ENCODE measurements around the gene AP1S3. TPM values are rescaled to one million over a fixed set of nuclear protein-coding genes. Genes with fewer than 3 reads are reported as not detected.

AP1S3 gene
- polyA plus RNA-seq, 2 donors = 2.2 to 5.7 TPM

- Histone ChIP-seq H3K27me3 (ENCODE audit: control insufficient read depth in 1 of 2, insufficient read depth in 2 of 2, low read length in 2 of 2) (no peaks in the 10 kb centered on the region), H3K36me3 (ENCODE audit: control insufficient read depth in 2 of 2, insufficient read depth in 2 of 2, low read length in 1 of 2) (no peaks in the 10 kb centered on the region), H3K27ac (ENCODE audit: low read depth in 2 of 2, low read length in 1 of 2) (peak overlapping the region; percentile 37 to 40), H3K4me3 (ENCODE audit: low read depth in 1 of 2, low read length in 2 of 2) (no peak overlapping the region), H3K9me3 (ENCODE audit: control insufficient read depth in 2 of 2, insufficient read depth in 1 of 2, low read depth in 1 of 2, low read length in 1 of 2) (no peaks in the 10 kb centered on the region), H3K4me1 (ENCODE audit: control insufficient read depth in 2 of 2, insufficient read depth in 2 of 2, low read length in 1 of 2) (no peaks in the 10 kb centered on the region)
- 16 to 23% methylated on average over 5 of the region's 5 CpGs for WGBS, 2 donors
Observed at GRCh38 chr2:223725494-223725893, 111.9 kb downstream of the AP1S3 start.

- no peaks in the 10 kb centered on the region for H3K36me3 ChIP-seq (ENCODE audit: control insufficient read depth in 2 of 2, insufficient read depth in 2 of 2, low read length in 1 of 2)
- no peak overlapping the region for H3K4me3 ChIP-seq (ENCODE audit: low read depth in 1 of 2, low read length in 2 of 2)
- 84 to 94% methylated on average over 4 of the region's 4 CpGs for WGBS, 2 donors
- no peak overlapping the region for H3K27ac ChIP-seq (ENCODE audit: low read depth in 2 of 2, low read length in 1 of 2)
- H3K27me3 ChIP-seq (ENCODE audit: control insufficient read depth in 1 of 2, insufficient read depth in 2 of 2, low read length in 2 of 2) = no peaks in the 10 kb centered on the region
- H3K9me3 ChIP-seq (ENCODE audit: control insufficient read depth in 2 of 2, insufficient read depth in 1 of 2, low read depth in 1 of 2, low read length in 1 of 2) = no peaks in the 10 kb centered on the region
- H3K4me1 ChIP-seq (ENCODE audit: control insufficient read depth in 2 of 2, insufficient read depth in 2 of 2, low read length in 1 of 2) = no peaks in the 10 kb centered on the region
Observed at GRCh38 chr2:223724861-223725260, 112.5 kb downstream of the AP1S3 start.

DNA sequence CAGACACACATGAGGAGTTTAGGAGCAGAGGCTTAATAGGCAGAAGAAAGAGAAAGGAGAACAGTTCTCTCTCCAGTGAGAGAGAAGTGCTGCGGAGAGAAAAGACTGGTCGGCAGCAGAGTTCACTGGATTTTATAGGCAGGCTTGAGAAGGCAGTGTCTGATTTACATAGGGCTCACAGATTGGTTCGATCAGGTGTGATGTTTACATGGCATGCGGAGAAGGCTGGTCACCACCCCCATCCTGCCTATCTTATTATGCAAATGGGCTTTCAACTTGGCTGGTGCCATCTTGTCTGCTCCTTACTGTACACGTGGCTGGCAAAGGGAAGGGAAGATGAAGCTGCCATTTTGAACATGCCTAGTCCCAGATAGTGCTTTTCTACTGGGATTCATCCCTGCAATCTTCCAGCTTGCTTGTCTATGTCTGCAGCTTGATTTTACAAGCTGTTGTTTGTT lies 113.4 kb downstream of the AP1S3 start:
- Histone ChIP-seq H3K9me3 (ENCODE audit: control insufficient read depth in 2 of 2, insufficient read depth in 1 of 2, low read depth in 1 of 2, low read length in 1 of 2) (no peaks in the 10 kb centered on the region), H3K36me3 (ENCODE audit: control insufficient read depth in 2 of 2, insufficient read depth in 2 of 2, low read length in 1 of 2) (no peaks in the 10 kb centered on the region), H3K27me3 (ENCODE audit: control insufficient read depth in 1 of 2, insufficient read depth in 2 of 2, low read length in 2 of 2) (no peaks in the 10 kb centered on the region), H3K4me1 (ENCODE audit: control insufficient read depth in 2 of 2, insufficient read depth in 2 of 2, low read length in 1 of 2) (no peaks in the 10 kb centered on the region), H3K4me3 (ENCODE audit: low read depth in 1 of 2, low read length in 2 of 2) (no peak overlapping the region), H3K27ac (ENCODE audit: low read depth in 2 of 2, low read length in 1 of 2) (no peak overlapping the region)
- WGBS, 2 donors = 79 to 89% methylated on average over 5 of the region's 5 CpGs

DNA sequence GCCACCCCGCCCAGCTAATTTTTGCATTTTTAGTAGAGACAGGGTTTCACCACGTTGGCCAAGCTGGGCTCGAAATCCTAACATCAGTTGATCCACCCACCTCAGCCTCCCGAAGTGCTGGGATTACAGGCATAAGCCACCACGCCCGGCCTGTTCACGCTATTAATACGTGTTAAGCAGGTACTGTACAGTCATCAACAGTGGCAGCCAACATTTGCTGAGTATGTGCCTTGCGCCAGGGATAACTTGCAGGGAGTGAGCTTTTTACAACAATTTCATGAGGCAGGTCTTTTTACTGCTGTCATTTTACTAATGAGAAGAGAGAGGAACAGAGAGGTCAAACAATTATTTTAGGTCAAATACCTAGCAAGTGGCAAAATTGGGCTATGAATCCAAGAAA lies 115.2 kb downstream of the AP1S3 start:
- H3K4me3 ChIP-seq (ENCODE audit: low read depth in 1 of 2, low read length in 2 of 2) = no peak overlapping the region
- no peaks in the 10 kb centered on the region for H3K9me3 ChIP-seq (ENCODE audit: control insufficient read depth in 2 of 2, insufficient read depth in 1 of 2, low read depth in 1 of 2, low read length in 1 of 2)
- H3K27me3 ChIP-seq (ENCODE audit: control insufficient read depth in 1 of 2, insufficient read depth in 2 of 2, low read length in 2 of 2) = no peaks in the 10 kb centered on the region
- peak overlapping the region; percentile 4 to 42 for H3K27ac ChIP-seq (ENCODE audit: low read depth in 2 of 2, low read length in 1 of 2)
- H3K36me3 ChIP-seq (ENCODE audit: control insufficient read depth in 2 of 2, insufficient read depth in 2 of 2, low read length in 1 of 2) = no peaks in the 10 kb centered on the region
- H3K4me1 ChIP-seq (ENCODE audit: control insufficient read depth in 2 of 2, insufficient read depth in 2 of 2, low read length in 1 of 2) = no peaks in the 10 kb centered on the region
- WGBS, 2 donors = 59 to 67% methylated on average over 9 of the region's 9 CpGs

DNA sequence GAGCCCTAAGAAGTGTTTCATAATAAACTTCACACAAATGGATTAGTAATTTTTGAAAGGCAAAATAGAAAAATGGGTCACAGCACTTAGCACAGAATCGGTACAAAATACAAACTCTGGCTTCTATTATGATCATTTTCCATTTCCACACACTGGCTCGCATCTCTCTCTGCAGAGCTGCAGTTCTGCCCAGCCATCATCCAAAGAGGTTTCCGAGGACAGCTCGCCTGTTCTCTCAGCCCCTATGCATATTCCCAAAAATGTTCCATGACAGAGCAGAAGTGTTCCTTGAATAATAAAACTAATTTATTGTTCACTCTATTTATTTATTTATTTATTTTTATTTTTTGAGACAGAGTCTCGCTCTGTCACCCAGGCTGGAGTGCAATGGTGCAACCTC lies 115.6 kb downstream of the AP1S3 start:
- no peak overlapping the region for H3K27ac ChIP-seq (ENCODE audit: low read depth in 2 of 2, low read length in 1 of 2)
- 94% methylated on average over 5 of the region's 5 CpGs for WGBS, 2 donors
- no peaks in the 10 kb centered on the region for H3K4me1 ChIP-seq (ENCODE audit: control insufficient read depth in 2 of 2, insufficient read depth in 2 of 2, low read length in 1 of 2)
- H3K9me3 ChIP-seq (ENCODE audit: control insufficient read depth in 2 of 2, insufficient read depth in 1 of 2, low read depth in 1 of 2, low read length in 1 of 2) = peaks cover 0 to 1% of the 10 kb centered on the region in 2 donors
- no peaks in the 10 kb centered on the region for H3K27me3 ChIP-seq (ENCODE audit: control insufficient read depth in 1 of 2, insufficient read depth in 2 of 2, low read length in 2 of 2)
- no peak overlapping the region for H3K4me3 ChIP-seq (ENCODE audit: low read depth in 1 of 2, low read length in 2 of 2)
- no peaks in the 10 kb centered on the region for H3K36me3 ChIP-seq (ENCODE audit: control insufficient read depth in 2 of 2, insufficient read depth in 2 of 2, low read length in 1 of 2)

GRCh38 chr2:223720367-223720766 lies 117.0 kb downstream of the AP1S3 start:
- Histone ChIP-seq H3K4me1 (ENCODE audit: control insufficient read depth in 2 of 2, insufficient read depth in 2 of 2, low read length in 1 of 2) (no peaks in the 10 kb centered on the region), H3K27me3 (ENCODE audit: control insufficient read depth in 1 of 2, insufficient read depth in 2 of 2, low read length in 2 of 2) (no peaks in the 10 kb centered on the region), H3K36me3 (ENCODE audit: control insufficient read depth in 2 of 2, insufficient read depth in 2 of 2, low read length in 1 of 2) (no peaks in the 10 kb centered on the region), H3K9me3 (ENCODE audit: control insufficient read depth in 2 of 2, insufficient read depth in 1 of 2, low read depth in 1 of 2, low read length in 1 of 2) (peaks cover 0 to 3% of the 10 kb centered on the region in 2 donors), H3K4me3 (ENCODE audit: low read depth in 1 of 2, low read length in 2 of 2) (no peak overlapping the region), H3K27ac (ENCODE audit: low read depth in 2 of 2, low read length in 1 of 2) (no peak overlapping the region)
- WGBS, 2 donors = 66 to 67% methylated on average over 1 of the region's 1 CpG

- no peaks in the 10 kb centered on the region for H3K36me3 ChIP-seq (ENCODE audit: control insufficient read depth in 2 of 2, insufficient read depth in 2 of 2, low read length in 1 of 2)
- H3K4me1 ChIP-seq (ENCODE audit: control insufficient read depth in 2 of 2, insufficient read depth in 2 of 2, low read length in 1 of 2) = no peaks in the 10 kb centered on the region
- H3K9me3 ChIP-seq (ENCODE audit: control insufficient read depth in 2 of 2, insufficient read depth in 1 of 2, low read depth in 1 of 2, low read length in 1 of 2) = peaks cover 0 to 3% of the 10 kb centered on the region in 2 donors
- H3K27ac ChIP-seq (ENCODE audit: low read depth in 2 of 2, low read length in 1 of 2) = no peak overlapping the region
- H3K27me3 ChIP-seq (ENCODE audit: control insufficient read depth in 1 of 2, insufficient read depth in 2 of 2, low read length in 2 of 2) = no peaks in the 10 kb centered on the region
- H3K4me3 ChIP-seq (ENCODE audit: low read depth in 1 of 2, low read length in 2 of 2) = no peak overlapping the region
Observed at GRCh38 chr2:223712642-223713041, 124.7 kb downstream of the AP1S3 start.

DNA sequence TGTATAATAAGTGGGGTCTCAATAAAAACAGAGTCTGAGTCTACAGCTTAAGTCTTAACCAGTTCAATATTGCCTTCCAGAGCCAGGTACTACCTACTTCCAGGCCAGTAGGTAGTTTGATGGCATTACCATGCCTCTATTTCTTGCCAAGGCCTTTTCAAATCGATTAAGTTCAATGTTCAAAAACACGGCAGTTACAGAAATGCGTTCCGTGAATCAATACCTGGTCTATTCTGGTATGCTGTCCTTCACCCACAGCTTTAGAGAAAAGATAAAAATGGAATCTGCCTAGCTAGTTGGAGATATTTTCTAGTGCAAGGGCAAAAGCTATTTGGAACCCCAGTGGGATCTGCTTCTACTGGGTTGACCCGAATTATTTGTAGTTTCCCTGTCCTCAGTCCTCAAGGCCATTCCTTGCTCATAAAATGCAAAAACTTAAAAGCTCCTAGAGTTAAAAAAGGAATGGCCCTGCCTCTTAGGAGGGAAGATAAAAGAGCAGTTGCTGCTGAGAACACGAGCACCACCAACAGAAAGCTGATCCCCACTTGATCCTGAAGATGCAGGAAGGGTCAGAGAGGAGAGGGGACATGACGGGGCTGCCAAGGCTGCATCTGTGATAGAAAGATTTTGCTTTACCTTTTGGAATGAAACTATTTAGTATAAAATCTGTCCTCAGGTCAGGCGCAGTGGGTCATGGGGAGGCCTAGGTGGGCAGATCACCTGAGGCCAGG lies 125.6 kb downstream of the AP1S3 start:
- Histone ChIP-seq H3K36me3 (ENCODE audit: control insufficient read depth in 2 of 2, insufficient read depth in 2 of 2, low read length in 1 of 2) (no peaks in the 10 kb centered on the region), H3K4me1 (ENCODE audit: control insufficient read depth in 2 of 2, insufficient read depth in 2 of 2, low read length in 1 of 2) (no peaks in the 10 kb centered on the region), H3K4me3 (ENCODE audit: low read depth in 1 of 2, low read length in 2 of 2) (no peak overlapping the region), H3K9me3 (ENCODE audit: control insufficient read depth in 2 of 2, insufficient read depth in 1 of 2, low read depth in 1 of 2, low read length in 1 of 2) (peaks cover 0 to 1% of the 10 kb centered on the region in 2 donors), H3K27ac (ENCODE audit: low read depth in 2 of 2, low read length in 1 of 2) (no peak overlapping the region), H3K27me3 (ENCODE audit: control insufficient read depth in 1 of 2, insufficient read depth in 2 of 2, low read length in 2 of 2) (no peaks in the 10 kb centered on the region)
- 87 to 93% methylated on average over 8 of the region's 8 CpGs for WGBS, 2 donors
